Duodenal mucosa (tissue), 2 donors: Measurements from ENCODE around the gene LRCOL1.

ENCODE experiments used
- H3K27ac ChIP-seq: one replicate; pipeline ENCODE4 v1.7.0; 2013; ENCODE audit warnings: low read depth, low read length
- H3K27me3 ChIP-seq, 2 donors: one replicate each; pipeline ENCODE4 v1.7.0; 2013; ENCODE audit warnings: low read length in 2 of 2, control low read depth in 1 of 2; ENCODE audit not compliant: insufficient read depth in 2 of 2, control insufficient read depth in 1 of 2
- H3K36me3 ChIP-seq, 2 donors: one replicate each; pipeline ENCODE4 v1.7.0; 2013; ENCODE audit warnings: low read length in 2 of 2, control low read depth in 1 of 2; ENCODE audit not compliant: insufficient read depth in 2 of 2, control insufficient read depth in 1 of 2
- H3K4me1 ChIP-seq, 2 donors: one replicate each; pipeline ENCODE4 v1.7.0; 2013; ENCODE audit warnings: low read length in 2 of 2, control low read depth in 1 of 2; ENCODE audit not compliant: insufficient read depth in 2 of 2, control insufficient read depth in 1 of 2
- H3K4me3 ChIP-seq, 2 donors: one replicate each; pipeline ENCODE4 v1.7.0; 2013; ENCODE audit warnings: low read length in 2 of 2, low read depth in 1 of 2
- H3K9ac ChIP-seq, 2 donors: one replicate each; pipeline ENCODE4 v1.7.0; 2013; ENCODE audit warnings: low read length in 2 of 2, low read depth in 1 of 2
- H3K9me3 ChIP-seq, 2 donors: one replicate each; pipeline ENCODE4 v1.7.0; 2013; ENCODE audit warnings: low read length in 2 of 2, control low read depth in 1 of 2; ENCODE audit not compliant: control insufficient read depth in 1 of 2

LRCOL1 gene

DNA sequence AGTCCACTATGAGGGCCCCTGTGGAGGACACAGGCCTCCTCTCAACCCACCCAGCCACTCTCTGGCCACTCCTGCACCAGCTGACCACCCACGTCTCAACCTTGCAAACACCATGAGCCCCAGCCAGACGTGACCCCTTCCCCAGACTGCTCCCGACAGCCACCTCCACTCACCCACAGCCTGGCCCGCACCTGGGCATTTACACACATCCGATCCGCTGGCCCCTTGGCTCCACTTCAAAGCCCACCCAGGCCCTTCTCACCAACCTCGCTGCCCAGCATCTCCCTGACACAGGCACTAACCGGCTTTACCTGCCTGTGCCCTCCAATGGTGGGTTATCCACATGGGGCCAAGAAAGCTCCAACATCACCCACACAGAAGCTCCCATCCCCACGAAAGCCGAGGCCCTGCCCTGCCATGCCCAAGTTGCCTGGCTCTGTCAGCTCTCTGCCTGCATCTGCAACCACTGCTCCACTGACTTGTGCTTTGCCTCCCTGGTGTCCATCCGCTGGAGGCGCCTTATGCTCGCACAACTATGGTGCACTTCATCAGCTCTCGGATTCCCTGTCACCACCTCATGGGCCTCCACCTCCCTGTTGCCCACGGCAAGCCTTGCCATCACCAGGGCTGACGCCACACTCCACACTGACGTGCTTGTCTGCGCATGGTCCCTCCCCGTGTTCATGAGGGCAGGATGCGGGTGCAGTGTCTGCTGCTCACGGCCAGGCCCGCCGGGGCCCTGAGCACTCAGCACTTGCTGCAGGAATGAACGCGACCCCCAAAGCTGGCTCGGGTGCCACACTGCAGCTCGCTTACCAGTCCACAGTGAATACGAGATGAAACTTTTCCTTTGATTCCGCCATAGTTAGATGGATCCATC lies 24.9 kb upstream of the LRCOL1 start:
- H3K4me3 ChIP-seq = no peak overlapping the region
- no peaks in the 10 kb centered on the region for H3K9me3 ChIP-seq
- peaks cover 38 to 82% of the 10 kb centered on the region in 2 donors for H3K36me3 ChIP-seq
- no peak overlapping the region for H3K27ac ChIP-seq
- H3K9ac ChIP-seq = no peak overlapping the region
- H3K27me3 ChIP-seq = no peaks in the 10 kb centered on the region
- H3K4me1 ChIP-seq = no peaks in the 10 kb centered on the region

DNA sequence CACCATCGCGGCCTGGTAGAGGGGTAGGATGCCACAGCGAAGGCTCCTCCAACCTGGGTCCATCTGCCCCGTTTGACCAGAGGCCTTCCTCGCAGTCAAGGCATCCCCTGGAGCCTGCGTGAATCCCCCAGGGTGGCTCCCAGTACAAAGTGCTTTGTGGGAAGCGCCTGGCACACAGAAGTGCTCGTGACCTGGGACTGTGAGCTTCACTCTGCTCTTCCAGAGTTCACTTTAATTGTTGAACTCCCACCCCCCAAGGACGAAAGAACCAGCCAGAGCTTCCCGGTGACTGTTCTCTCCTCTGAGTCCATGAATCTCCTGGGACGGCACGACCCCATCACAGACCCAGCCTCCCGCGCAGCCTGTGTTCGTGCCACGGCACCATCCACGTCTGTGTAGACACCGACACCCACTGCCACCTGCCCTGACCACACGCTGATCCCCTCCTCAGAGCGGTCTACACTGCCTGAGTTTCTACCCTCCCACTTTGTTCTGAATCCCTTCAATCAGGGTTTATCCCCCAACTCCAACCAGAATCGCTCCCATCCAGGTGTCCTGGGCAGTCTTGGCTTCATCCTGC lies 24.1 kb upstream of the LRCOL1 start:
- no peaks in the 10 kb centered on the region for H3K27me3 ChIP-seq
- no peak overlapping the region for H3K4me3 ChIP-seq
- peaks cover 44 to 85% of the 10 kb centered on the region in 2 donors for H3K36me3 ChIP-seq
- H3K27ac ChIP-seq = no peak overlapping the region
- no peak overlapping the region for H3K9ac ChIP-seq
- H3K9me3 ChIP-seq = no peaks in the 10 kb centered on the region
- no peaks in the 10 kb centered on the region for H3K4me1 ChIP-seq

- Histone ChIP-seq H3K27me3 (no peaks in the 10 kb centered on the region), H3K4me3 (no peak overlapping the region), H3K9ac (no peak overlapping the region), H3K27ac (no peak overlapping the region), H3K4me1 (no peaks in the 10 kb centered on the region), H3K36me3 (peaks cover 43 to 90% of the 10 kb centered on the region in 2 donors), H3K9me3 (no peaks in the 10 kb centered on the region)
Observed at GRCh38 chr12:132633901-132634300, 23.5 kb upstream of the LRCOL1 start.

- Histone ChIP-seq H3K9ac (no peak overlapping the region), H3K4me3 (no peak overlapping the region), H3K4me1 (no peaks in the 10 kb centered on the region), H3K27me3 (no peaks in the 10 kb centered on the region), H3K36me3 (peaks cover 38 to 87% of the 10 kb centered on the region in 2 donors), H3K27ac (no peak overlapping the region), H3K9me3 (no peaks in the 10 kb centered on the region)
Observed at GRCh38 chr12:132633398-132633797, 23.0 kb upstream of the LRCOL1 start.

- Histone ChIP-seq H3K4me1 (no peaks in the 10 kb centered on the region), H3K4me3 (no peak overlapping the region), H3K9ac (no peak overlapping the region), H3K27me3 (no peaks in the 10 kb centered on the region), H3K36me3 (peaks cover 38 to 80% of the 10 kb centered on the region in 2 donors), H3K9me3 (no peaks in the 10 kb centered on the region), H3K27ac (no peak overlapping the region)
Observed at GRCh38 chr12:132632521-132633228, 22.3 kb upstream of the LRCOL1 start.

DNA sequence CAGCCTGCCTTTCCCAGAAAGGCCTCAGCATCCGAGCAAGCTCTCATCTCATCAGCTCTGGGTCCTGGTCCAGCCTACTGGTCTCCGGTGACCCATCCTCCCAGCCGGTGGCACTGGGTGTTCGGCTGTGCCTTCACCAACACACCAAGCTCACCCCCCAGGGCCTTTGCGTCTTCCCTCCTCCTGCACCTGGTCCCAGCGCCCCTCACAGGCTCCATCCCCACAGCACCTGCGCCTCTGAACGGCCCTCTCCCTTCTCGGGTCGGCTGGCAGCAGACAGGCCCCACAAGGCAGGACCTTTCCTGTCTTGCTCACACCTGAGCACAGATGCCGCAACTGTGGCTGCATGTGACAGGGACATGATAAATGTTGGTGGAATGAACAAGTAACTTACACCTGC lies 21.3 kb upstream of the LRCOL1 start:
- Histone ChIP-seq H3K4me3 (no peak overlapping the region), H3K9me3 (no peaks in the 10 kb centered on the region), H3K4me1 (no peaks in the 10 kb centered on the region), H3K36me3 (peaks cover 38 to 71% of the 10 kb centered on the region in 2 donors), H3K9ac (no peak overlapping the region), H3K27ac (no peak overlapping the region), H3K27me3 (no peaks in the 10 kb centered on the region)

- Histone ChIP-seq H3K27me3 (no peaks in the 10 kb centered on the region), H3K4me1 (no peaks in the 10 kb centered on the region), H3K4me3 (no peak overlapping the region), H3K9ac (no peak overlapping the region), H3K9me3 (no peaks in the 10 kb centered on the region), H3K27ac (no peak overlapping the region), H3K36me3 (peaks cover 36 to 65% of the 10 kb centered on the region in 2 donors)
Observed at GRCh38 chr12:132630672-132631071, 20.3 kb upstream of the LRCOL1 start.

DNA sequence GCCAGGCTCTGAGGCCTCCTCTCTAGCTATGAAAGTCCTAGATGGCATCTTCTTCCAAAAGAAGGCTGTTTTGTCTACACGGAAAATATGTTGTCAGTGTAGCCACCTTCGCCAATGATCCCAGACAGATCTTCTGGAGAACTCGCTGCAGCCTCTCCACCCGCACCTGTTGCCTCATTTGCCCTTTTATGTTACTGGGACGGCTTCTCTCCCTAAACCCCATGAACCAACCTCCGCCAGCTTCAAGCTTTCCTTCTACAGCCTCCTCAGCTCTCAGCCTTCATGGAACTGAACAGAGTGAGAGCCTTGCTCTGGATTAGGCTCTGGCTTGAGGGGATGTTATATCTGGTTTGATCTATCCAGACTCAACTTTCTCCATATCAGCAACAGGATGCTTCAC lies 18.9 kb upstream of the LRCOL1 start:
- H3K9me3 ChIP-seq = no peaks in the 10 kb centered on the region
- no peaks in the 10 kb centered on the region for H3K27me3 ChIP-seq
- H3K36me3 ChIP-seq = peaks cover 27 to 65% of the 10 kb centered on the region in 2 donors
- no peak overlapping the region for H3K27ac ChIP-seq
- H3K4me1 ChIP-seq = no peaks in the 10 kb centered on the region
- no peak overlapping the region for H3K9ac ChIP-seq
- H3K4me3 ChIP-seq = no peak overlapping the region

DNA sequence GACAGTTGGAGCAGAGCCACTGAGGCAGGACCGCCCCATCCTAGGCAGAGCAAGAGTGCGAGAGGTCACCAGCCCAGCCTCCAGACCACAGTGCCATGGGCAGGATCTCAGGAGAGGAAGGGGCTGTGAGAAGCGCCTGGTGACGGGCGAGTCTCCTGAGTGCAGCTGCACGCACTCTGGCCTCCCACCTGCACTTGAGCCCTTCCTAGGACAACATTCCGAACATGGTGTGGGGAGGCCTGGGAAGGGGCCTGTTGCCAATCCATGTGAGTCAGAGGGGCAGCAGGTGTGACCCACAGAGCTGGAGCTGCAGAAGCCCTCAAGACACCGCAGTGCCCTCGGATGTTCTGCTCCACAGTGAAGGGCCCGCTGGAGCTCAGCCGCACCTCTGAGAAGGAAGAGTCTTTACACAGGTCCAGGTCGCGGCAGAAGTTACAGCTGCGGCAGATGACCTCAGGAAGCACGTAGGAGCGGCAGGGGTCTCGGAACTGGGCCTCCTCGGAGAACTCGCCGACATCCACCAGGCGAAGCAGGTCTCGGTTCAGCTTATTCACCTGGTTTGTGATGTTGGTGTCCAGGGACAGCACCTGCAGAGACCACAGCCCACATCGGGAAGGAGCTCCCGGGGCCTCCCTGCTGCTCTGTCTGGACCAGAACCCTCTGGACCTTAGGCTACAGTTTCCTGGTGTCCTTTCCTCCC lies 15.5 kb upstream of the LRCOL1 start:
- Histone ChIP-seq H3K36me3 (peaks cover 15 to 37% of the 10 kb centered on the region in 2 donors), H3K27me3 (peaks cover 0 to 4% of the 10 kb centered on the region in 2 donors), H3K4me1 (peaks cover 8 to 10% of the 10 kb centered on the region in 2 donors), H3K9me3 (no peaks in the 10 kb centered on the region), H3K4me3 (no peak overlapping the region), H3K27ac (no peak overlapping the region), H3K9ac (no peak overlapping the region)
